GM21515 (cell line): Measurements from ENCODE around the gene ARG2.

Source experiments
- ATAC-seq: cut with Tn5 transposase; IDR thresholded peaks from one replicate; pipeline ENCODE4 v1.9.1; 2021; ENCODE audit not compliant: unreplicated experiment

The ARG2 gene

GRCh38 chr14:67619446-67620216 lies at the start of gene ARG2:
Gene ARG2, plus strand, starts transcription at chr14:67619920. Its CDS starts 58 bp downstream, at chr14:67619978.
- peak; percentile 90 for ATAC-seq

DNA sequence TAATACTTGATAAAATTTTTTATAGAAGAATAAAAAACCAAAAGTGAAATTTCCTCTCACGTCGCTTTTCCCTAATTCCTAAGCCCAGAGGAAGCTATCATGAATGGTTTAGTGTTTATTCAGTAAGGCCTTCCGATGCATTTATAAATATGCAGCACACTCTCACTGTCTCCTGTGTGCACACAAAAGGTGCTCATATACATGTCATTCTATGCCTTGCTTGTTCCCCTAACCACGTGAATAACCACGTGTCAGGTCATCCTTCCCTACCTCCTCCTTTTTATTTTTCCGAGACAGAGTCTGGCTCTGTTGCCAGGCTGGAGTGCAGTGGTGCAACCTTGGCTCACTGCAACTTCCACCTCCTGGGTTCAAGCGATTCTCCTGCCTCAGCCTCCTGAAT lies 49.3 kb upstream of the ARG2 start:
- no peak for ATAC-seq

GRCh38 chr14:67571275-67571990 lies 48.3 kb upstream of the ARG2 start:
- ATAC-seq: peak; percentile 59

- ATAC-seq: no peak
Observed at GRCh38 chr14:67571991-67572323, 47.8 kb upstream of the ARG2 start.

- ATAC-seq: no peak
Observed at GRCh38 chr14:67572608-67573007, 47.1 kb upstream of the ARG2 start.

GRCh38 chr14:67573228-67574010 lies 46.3 kb upstream of the ARG2 start:
- no peak for ATAC-seq

DNA sequence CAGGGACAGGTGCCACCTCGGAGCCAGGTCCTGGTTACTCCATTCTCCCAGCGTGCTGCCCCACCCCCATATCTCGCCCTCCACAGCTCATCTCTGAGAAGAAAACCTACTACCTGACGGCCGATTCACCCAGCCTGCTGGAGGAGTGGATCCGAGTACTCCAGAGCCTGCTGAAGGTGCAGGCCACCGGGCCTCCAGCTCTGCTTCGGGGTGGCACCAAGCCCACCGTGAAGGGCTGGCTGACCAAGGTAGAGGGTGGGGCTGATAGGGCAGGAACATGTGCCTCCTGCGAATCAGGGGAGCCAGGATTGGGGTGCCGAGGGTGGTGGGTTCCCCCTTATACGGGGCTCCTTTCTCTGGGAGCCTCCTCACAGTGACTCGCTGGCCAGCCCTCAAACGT lies 45.6 kb upstream of the ARG2 start:
- no peak for ATAC-seq

DNA sequence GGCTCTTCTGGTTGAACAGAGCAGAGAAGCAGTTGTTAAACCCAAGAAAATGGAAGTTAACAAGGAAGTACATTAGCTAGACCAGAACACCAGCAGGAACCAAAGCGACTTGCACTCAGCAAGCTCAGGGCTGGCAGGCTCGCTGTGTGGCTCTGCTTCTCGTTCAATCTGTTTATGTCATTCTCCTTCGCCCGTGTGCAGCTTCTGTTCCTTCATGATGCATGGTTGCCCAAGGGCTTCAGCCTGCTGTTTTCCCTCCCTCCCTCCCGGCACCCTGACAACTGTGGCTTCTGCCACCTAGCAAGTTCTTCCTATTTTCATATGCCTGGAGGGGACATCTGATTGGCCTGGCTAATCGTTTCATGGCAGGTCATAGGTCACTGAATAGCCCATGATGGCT lies 44.9 kb upstream of the ARG2 start:
- no peak for ATAC-seq

GRCh38 chr14:67575684-67576083 lies 44.0 kb upstream of the ARG2 start:
- ATAC-seq: no peak

DNA sequence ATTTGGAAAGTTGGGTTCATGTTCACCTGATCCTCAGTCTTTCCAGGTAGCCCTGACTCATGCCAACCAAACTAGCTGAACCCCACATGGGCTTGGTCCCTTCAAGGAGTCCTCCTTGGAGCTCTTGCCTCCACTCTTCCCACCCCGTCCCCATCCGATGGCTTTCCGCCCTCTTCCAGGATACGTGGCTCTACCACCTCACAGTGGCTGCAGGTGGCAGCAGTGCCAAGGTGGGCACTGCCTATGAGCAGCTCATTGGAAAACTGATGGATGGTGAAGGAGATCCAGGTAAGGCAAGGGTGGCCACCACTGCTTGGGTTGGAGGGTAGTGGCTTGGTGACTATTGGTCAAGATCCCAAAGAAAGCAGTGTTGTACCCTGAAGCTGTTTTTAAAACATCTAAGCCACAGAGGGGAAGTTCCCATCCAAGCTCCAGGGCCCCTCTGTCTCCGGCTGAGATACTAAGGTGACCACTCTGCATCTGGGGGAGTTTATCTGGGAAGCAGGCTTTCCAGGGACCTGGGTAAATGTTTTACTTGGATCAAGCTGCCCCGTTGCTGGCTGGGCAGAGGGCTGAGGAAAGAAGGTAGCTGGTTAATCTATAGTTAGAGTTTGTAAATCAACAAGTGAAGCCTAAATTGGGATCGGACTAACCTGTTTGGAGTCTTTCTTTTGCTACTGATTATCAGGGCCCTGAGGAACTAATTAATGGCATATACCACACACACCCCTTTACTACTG lies 43.3 kb upstream of the ARG2 start:
- ATAC-seq: no peak

GRCh38 chr14:67577181-67577808 lies 42.4 kb upstream of the ARG2 start:
- no peak for ATAC-seq

DNA sequence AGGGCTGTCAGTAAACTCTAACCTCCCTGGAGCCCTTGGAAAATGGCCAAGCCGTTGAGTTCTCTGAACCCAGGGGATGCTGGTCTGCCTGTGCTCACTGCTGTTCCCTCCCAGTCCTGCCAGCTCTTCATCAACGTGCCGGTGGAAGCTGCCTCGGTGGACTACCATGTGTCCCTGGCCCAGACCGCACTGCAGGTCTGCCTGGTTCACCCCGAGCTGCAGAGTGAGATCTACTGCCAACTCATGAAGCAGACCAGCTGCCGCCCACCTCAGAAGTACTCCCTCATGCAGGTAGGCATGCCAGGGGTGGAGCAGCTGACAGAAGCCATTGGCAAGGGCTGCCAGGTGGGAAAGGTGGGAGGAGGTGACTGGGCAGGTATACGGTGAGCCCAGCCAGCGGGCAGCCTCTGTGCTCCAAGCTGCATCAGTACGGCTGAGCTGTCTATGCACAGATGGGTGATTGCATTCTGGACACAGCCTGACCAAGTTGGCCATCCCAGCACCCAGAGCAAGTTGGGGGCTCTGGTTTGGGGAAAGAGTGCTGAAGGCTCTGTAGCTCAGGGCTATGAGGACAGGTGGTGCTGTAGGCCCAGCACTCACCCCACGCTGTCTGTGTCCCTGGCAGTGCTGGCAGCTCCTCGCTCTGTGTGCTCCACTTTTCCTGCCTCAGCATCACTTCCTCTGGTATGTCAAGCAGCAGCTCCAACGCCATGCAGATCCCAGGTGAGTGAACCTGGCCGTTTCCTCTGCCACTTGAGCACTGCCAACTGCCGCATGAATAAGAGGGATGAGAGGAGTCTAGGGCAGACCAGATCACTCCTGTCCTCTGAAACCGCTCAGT lies 41.6 kb upstream of the ARG2 start:
- ATAC-seq: no peak

DNA sequence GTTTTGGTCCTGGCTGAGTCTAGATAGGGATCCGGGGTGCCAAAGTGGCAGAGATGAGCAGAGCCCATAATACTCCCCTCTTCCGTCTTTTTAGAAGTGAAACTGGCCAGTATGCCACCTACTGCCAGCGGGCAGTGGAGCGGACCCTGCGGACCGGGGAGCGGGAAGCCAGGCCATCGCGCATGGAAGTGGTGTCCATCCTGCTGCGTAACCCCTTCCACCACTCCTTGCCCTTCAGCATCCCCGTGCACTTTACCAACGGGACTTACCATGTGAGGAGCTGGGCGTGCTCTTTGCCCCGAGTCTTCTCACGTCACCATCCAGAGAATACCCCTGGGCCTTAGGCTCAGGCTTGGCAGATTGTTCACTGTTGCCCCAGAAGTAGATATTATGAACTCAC lies 40.7 kb upstream of the ARG2 start:
- ATAC-seq: no peak

GRCh38 chr14:67579636-67580035 lies 40.1 kb upstream of the ARG2 start:
- ATAC-seq: no peak

DNA sequence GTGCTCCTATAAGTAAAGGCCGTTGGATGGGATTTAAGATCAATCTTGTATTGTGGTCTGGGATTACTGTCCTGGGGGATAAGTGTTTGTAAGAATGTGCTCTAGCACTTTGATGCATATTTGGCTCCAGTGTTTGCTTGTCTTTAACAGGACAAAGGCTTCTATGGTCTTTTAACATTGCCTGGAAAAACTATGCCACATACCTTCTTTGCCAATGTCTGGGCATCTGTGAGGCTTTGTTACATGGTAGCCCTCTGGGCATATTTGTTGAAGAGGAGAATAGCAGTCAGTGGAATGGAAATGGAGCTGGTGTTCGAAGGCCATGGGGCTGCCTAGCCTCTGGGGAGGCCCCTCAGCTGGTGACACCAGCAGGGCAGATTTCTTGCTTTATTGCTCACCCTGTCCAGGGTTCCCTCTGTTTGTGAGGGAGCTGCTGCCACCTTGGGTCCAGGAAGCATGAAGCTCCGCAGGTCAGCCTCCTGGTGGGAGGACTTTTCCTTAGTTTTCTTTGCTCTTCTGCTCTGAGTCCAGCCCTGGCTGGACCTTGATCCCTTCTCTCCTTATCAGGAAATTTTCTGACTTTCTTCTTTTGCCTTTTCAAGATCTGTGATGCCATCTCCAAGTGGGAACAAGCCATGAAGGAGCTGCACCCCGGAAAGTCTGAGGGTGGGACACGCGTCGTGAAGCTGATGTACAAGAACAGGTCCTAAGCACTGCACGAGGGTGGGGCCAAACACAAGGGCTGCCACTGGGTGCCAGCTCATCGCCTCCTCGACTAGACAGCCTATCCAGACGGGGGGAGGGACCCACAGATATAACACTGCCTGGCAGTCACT lies 39.2 kb upstream of the ARG2 start:
- ATAC-seq: no peak

DNA sequence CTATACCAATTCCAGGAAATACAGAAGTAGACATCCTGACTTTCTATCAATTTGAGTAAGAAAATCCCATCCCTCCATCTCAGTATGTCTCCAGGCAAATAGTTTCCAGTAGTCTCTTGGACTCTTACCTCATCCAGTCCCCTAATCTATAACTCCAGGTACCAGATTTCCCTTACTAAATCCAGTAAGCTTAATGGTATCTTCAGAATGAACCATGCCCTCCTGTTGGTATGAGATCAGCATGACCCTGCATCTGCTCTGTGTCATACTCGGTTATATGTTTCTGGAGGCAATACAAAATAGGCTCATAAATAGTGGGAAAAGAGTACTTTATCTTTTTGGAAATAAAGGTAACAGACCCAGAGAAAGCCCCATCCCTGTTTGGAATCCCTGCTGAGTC lies 38.1 kb upstream of the ARG2 start:
- ATAC-seq: no peak

GRCh38 chr14:67582061-67582460 lies 37.7 kb upstream of the ARG2 start:
- no peak for ATAC-seq

DNA sequence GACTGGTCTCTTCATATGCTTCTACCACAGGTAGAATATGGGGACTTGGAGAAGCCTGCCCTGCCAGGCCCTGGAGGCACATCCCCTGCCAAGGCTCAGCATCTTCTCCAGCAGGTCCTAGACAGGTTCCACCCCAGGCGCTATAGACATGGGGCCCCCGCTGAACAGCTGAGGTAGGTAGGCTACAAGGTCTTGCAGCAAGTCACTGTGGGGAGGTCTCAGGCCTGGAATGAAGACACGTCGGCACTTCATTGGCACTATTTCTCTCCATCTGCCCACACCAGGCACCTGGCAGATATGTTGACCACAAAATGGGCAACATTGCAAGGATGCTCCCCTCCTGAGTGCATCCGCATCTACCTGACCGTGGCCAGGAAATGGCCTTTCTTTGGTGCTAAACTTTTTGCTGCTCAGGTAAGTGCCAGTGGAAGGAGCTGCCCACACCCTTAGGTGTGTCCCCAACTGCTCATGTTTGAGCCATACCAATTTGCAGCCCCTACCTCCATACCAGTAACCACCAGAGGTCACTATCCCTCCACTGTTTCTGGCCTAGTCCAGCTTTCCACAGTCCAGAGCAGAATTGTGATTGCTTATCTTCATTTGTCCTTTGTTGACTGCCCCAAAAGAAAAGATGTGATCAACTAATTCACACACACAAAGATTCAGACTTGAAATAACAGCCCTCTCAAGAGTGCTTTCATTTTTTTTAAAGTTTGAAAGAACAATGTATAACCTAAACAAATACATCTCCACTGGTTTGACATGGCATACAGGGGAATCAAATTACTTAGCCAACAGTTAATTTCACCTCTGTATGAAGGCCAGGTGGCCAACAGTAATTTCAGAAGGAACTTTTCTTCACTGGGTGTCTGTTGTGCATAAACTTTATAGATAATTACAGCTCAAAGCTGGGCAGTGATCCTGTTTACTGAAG lies 35.7 kb upstream of the ARG2 start:
- no peak for ATAC-seq
